Globus pallidus (tissue), 1 donor: ENCODE data around the gene ITGB2.

Experiments
- DNase-seq: peaks from one replicate; pipeline ENCODE4 v3.0.0-alpha.2; 2015; ENCODE audit warnings: low spot score

Gene ITGB2

GRCh38 chr21:44955141-44955797 is 34.6 kb upstream of the ITGB2 start:
- DNase-seq, result no peak

GRCh38 chr21:44954281-44954771 is 33.6 kb upstream of the ITGB2 start:
- DNase-seq, result no peak

GRCh38 chr21:44953628-44954021 is 32.9 kb upstream of the ITGB2 start:
- DNase-seq, result no peak

GRCh38 chr21:44952929-44953627 is 32.4 kb upstream of the ITGB2 start:
- DNase-seq, result no peak

GRCh38 chr21:44952116-44952928 is 31.6 kb upstream of the ITGB2 start:
- DNase-seq, result no peak

GRCh38 chr21:44951186-44951915 is 30.7 kb upstream of the ITGB2 start:
- DNase-seq, result no peak

GRCh38 chr21:44950351-44950750 is 29.7 kb upstream of the ITGB2 start:
- DNase-seq, result no peak

- no peak for DNase-seq
Observed at GRCh38 chr21:44949779-44950198, 29.1 kb upstream of the ITGB2 start.

- DNase-seq, result no peak
Observed at GRCh38 chr21:44949161-44949778, 28.6 kb upstream of the ITGB2 start.

- no peak for DNase-seq
Observed at GRCh38 chr21:44948426-44949120, 27.9 kb upstream of the ITGB2 start.

GRCh38 chr21:44947930-44948331 is 27.2 kb upstream of the ITGB2 start:
- DNase-seq, result no peak

- no peak for DNase-seq
Observed at GRCh38 chr21:44947111-44947929, 26.6 kb upstream of the ITGB2 start.

- no peak for DNase-seq
Observed at GRCh38 chr21:44946254-44947041, 25.7 kb upstream of the ITGB2 start.

GRCh38 chr21:44944596-44944995 is 23.9 kb upstream of the ITGB2 start:
- no peak for DNase-seq

- DNase-seq, result no peak
Observed at GRCh38 chr21:44943686-44944550, 23.2 kb upstream of the ITGB2 start.

GRCh38 chr21:44943005-44943685 is 22.4 kb upstream of the ITGB2 start:
- DNase-seq, result no peak

GRCh38 chr21:44942566-44942965 is 21.9 kb upstream of the ITGB2 start:
- DNase-seq, result no peak

- no peak for DNase-seq
Observed at GRCh38 chr21:44941567-44941966, 20.9 kb upstream of the ITGB2 start.
